K562 (cell line): ENCODE data around the gene CCDC174. TPM values are rescaled to one million over a fixed set of nuclear protein-coding genes. Genes with fewer than 3 reads are reported as not detected.

ENCODE experiments used
- ATAC-seq: fragments of 200-7000 bp; cut with Tn5 transposase; 3 replicates; pipeline ENCODE4 v1.9.1; 2020; ENCODE audit warnings: moderate library complexity
- BruUV-seq: library from RNA; stranded (reverse); fragments of 400-500 nt; replicated peaks from 2 replicates; lab custom pipeline; 2021; lab: Mats Ljungman, UMichigan
- CTCF ChIA-PET: fragments of 300-600 bp; formaldehyde crosslinking; extraction: SDS; loops from one replicate; lab custom pipeline; 2021; ENCODE audit warnings: low intra/inter-chr PET ratio; lab: Yijun Ruan, JAX
- POLR2A ChIA-PET: fragments of 300-600, 350-650 bp; sonication (Branson Sonifier 250); formaldehyde crosslinking; extraction: SDS; loops from one replicate; lab custom pipeline; 2021; ENCODE audit warnings: antibody characterized with exemption, inconsistent platforms; lab: Yijun Ruan, JAX
- DNase-seq, 4 experiments: peaks; one replicate each; pipeline versions ENCODE4 v3.0.0 to v3.0.0-alpha.2; 2011 to 2018; ENCODE audit warnings: low spot score in 3 of 4, mixed read lengths in 3 of 4; ENCODE audit errors: extremely low read depth in 1 of 4
- FAIRE-seq: peaks from 2 replicates; lab custom pipeline; 2011; peaks lifted over from hg19 to GRCh38; lab: Jason Lieb, UNC
- H2AFZ ChIP-seq: 2 replicates; pipeline ENCODE4 v1.6.0; 2011; ENCODE audit warnings: low read depth, low read length, control low read depth, inconsistent platforms
- H3K27ac ChIP-seq: fragments of 200-600 bp; 3 replicates; pipeline ENCODE4 v1.8.0; 2011; ENCODE audit warnings: low read depth, mild to moderate bottlenecking, control low read depth, inconsistent platforms, low read length, moderate library complexity, mixed read lengths; ENCODE audit errors: extremely low read depth
- H3K27me3 ChIP-seq, 2 experiments: fragments of 300-600 bp in 1 of 2; 2 replicates in 1 of 2; 3 replicates in 1 of 2; pipeline versions ENCODE4 v1.6.0 to v1.8.0; 2011; ENCODE audit warnings: inconsistent platforms in 2 of 2, low read length in 2 of 2, mild to moderate bottlenecking in 1 of 2, mixed read lengths in 1 of 2, moderate library complexity in 1 of 2; ENCODE audit not compliant: control insufficient read depth in 2 of 2, insufficient read depth in 2 of 2
- H3K36me3 ChIP-seq: fragments of 300-600 bp; 3 replicates; pipeline ENCODE4 v1.8.0; 2011; ENCODE audit warnings: mild to moderate bottlenecking, low read length, inconsistent platforms; ENCODE audit not compliant: control insufficient read depth, insufficient read depth
- H3K4me1 ChIP-seq, 2 experiments: fragments of 200-600 bp in 1 of 2; replicated peaks in 1 of 2; 2 replicates in 1 of 2; 3 replicates in 1 of 2; pipeline versions ENCODE4 v1.5.1 to v1.8.0; 2011; ENCODE audit warnings: inconsistent platforms in 2 of 2, low read length in 2 of 2, mild to moderate bottlenecking in 1 of 2, mixed read lengths in 1 of 2, moderate library complexity in 1 of 2; ENCODE audit not compliant: control insufficient read depth in 2 of 2, insufficient read depth in 2 of 2
- H3K4me2 ChIP-seq: 2 replicates; pipeline ENCODE4 v1.6.1; 2011; ENCODE audit warnings: low read length, control low read depth, inconsistent platforms, mixed read lengths; ENCODE audit not compliant: insufficient read depth
- H3K4me3 ChIP-seq: fragments of 200-600 bp; sonication (generic), shearing (Covaris generic); 2 replicates; pipeline ENCODE4 v1.5.1; 2016; ENCODE audit warnings: control low read depth, inconsistent platforms
- H3K79me2 ChIP-seq: fragments of 200-600 bp; 3 replicates; pipeline ENCODE4 v1.8.0; 2011; ENCODE audit warnings: low read length, inconsistent platforms; ENCODE audit not compliant: control insufficient read depth, insufficient read depth
- H3K9ac ChIP-seq, 2 experiments: 2 replicates each; pipeline versions ENCODE4 v1.6.0 to v1.6.1; 2011; ENCODE audit warnings: low read depth in 2 of 2, low read length in 2 of 2, control low read depth in 1 of 2, inconsistent platforms in 1 of 2, mild to moderate bottlenecking in 1 of 2, mixed read lengths in 1 of 2; ENCODE audit not compliant: insufficient read depth in 1 of 2
- H3K9me1 ChIP-seq: one replicate; pipeline ENCODE4 v1.6.0; 2011; ENCODE audit warnings: inconsistent platforms, mild to moderate bottlenecking, low read length, moderate library complexity; ENCODE audit not compliant: control insufficient read depth, insufficient read depth
- H3K9me3 ChIP-seq: replicated peaks from 2 replicates; pipeline ENCODE4 v1.5.1; 2011; ENCODE audit warnings: low read depth, low read length, inconsistent platforms; ENCODE audit not compliant: control insufficient read depth, insufficient read depth
- H4K20me1 ChIP-seq: replicated peaks from 2 replicates; pipeline ENCODE4 v1.6.1; 2011; ENCODE audit warnings: low read length, inconsistent platforms, mixed read lengths; ENCODE audit not compliant: control insufficient read depth, insufficient read depth
- FOXA3 ChIP-seq, 2 experiments: fragments of 450-650 bp in 1 of 2; sonication (generic) in 1 of 2; formaldehyde crosslinking; IDR thresholded peaks in 1 of 2; conservative IDR thresholded peaks in 1 of 2; 2 replicates each; pipeline versions ENCODE4 v1.4.0 to v1.8.0; 2020 to 2022; ENCODE audit warnings: mild to moderate bottlenecking in 2 of 2, missing genetic modification reagents in 1 of 2
- HMGN3 ChIP-seq: IDR thresholded peaks from 2 replicates; pipeline ENCODE4 v1.6.1; 2011; ENCODE audit warnings: borderline replicate concordance, low read depth, mild to moderate bottlenecking, mixed read lengths, low read length; ENCODE audit not compliant: insufficient read length; ENCODE audit errors: extremely low read depth
- NR3C1 ChIP-seq: sonication (generic); formaldehyde crosslinking; IDR thresholded peaks from 2 replicates; pipeline ENCODE4 v1.8.1; 2022; ENCODE audit warnings: missing genetic modification reagents
- POLR2B ChIP-seq: fragments of 450-650 bp; IDR thresholded peaks from 2 replicates; pipeline ENCODE4 v1.6.1; 2018; ENCODE audit warnings: low read depth; ENCODE audit not compliant: partially characterized antibody
- U2AF2 ChIP-seq: fragments of 200-400 bp; formaldehyde crosslinking; optimal IDR thresholded peaks from 2 replicates; pipeline ENCODE3; 2017; ENCODE audit warnings: low read depth, mild to moderate bottlenecking, low read length
- ZHX1 ChIP-seq: fragments of 150-350 bp; conservative IDR thresholded peaks from 2 replicates; pipeline ENCODE4 v1.6.1; 2014; ENCODE audit warnings: low read length
- ZKSCAN1 ChIP-seq: fragments of 150-350 bp; IDR thresholded peaks from 2 replicates; pipeline ENCODE4 v1.6.1; 2016; ENCODE audit warnings: low read depth, low read length
- ZNF140 ChIP-seq: fragments of 250-450 bp; sonication (Bioruptor Pico); IDR thresholded peaks from 2 replicates; pipeline ENCODE4 v1.8.0; 2021; ENCODE audit warnings: moderate library complexity, mild to moderate bottlenecking, inconsistent platforms
- ZNF143 ChIP-seq: sonication (generic); formaldehyde crosslinking; IDR thresholded peaks from 2 replicates; pipeline ENCODE4 v1.9.0; 2022; ENCODE audit warnings: mild to moderate bottlenecking, missing genetic modification reagents
- ZNF778 ChIP-seq: fragments of 450-650 bp; formaldehyde crosslinking; IDR thresholded peaks from 2 replicates; pipeline ENCODE4 v1.4.0; 2020; ENCODE audit warnings: mild to moderate bottlenecking, moderate library complexity
- ZZZ3 ChIP-seq: fragments of 450-650 bp; IDR thresholded peaks from 2 replicates; pipeline ENCODE4 v1.6.1; 2016; ENCODE audit warnings: antibody characterized with exemption, mild to moderate bottlenecking, moderate library complexity
- WGBS: fragments of 100-300 bp; shearing (Covaris generic); methylation state at CpG from one replicate; pipeline ENCODE4 v1.1.6; 2016; ENCODE audit warnings: low coverage, mixed read lengths; ENCODE audit not compliant: insufficient coverage; ENCODE audit errors: missing lambda C conversion rate; 5-methylcytosine and 5-hydroxymethylcytosine counted together
- in situ Hi-C: fragments of 300-500 bp; cut with MboI; formaldehyde crosslinking; loops from 4 replicates; pipeline ENCODE4 v1.15.0; 2018; ENCODE audit warnings: inconsistent platforms, mixed read lengths
- intact Hi-C: fragments of 100-400 bp; cut with micrococcal nuclease; formaldehyde crosslinking; loops from 2 replicates; pipeline ENCODE4 v1.14.2; 2022
- polyA plus RNA-seq, 8 experiments: library from polyadenylated mRNA; depleted of rRNA in 4 of 8; stranded (reverse) in 5 of 8; unstranded in 3 of 8; fragments of >200 nt; fragmentation: Nextera tagmentation in 2 of 8; fragmentation: Illumina TruSeq in 1 of 8; extraction: Ambion mirVana in 2 of 8; extraction: Trizol in 1 of 8; gene quantifications; 2 replicates each; pipeline versions ENCODE4 v1.2.1 to v1.2.3, GENCODE V29; 2011 to 2014; ENCODE audit warnings: inconsistent platforms in 1 of 8, missing spikeins in 1 of 8
- total RNA-seq, 7 experiments: library from RNA; depleted of rRNA in 6 of 7; stranded (reverse); fragments of >200 nt in 6 of 7; fragmentation: Illumina TruSeq in 2 of 7; extraction: Trizol in 2 of 7; gene quantifications; 2 replicates each; pipeline versions ENCODE4 v1.2.1 to v1.2.3, GENCODE V29; 2011 to 2021; ENCODE audit warnings: low replicate concordance in 1 of 7
- TF ChIP-seq, protein P1 (sequence below), 2 experiments: IDR thresholded peaks; 2 replicates each; pipeline ENCODE4 v1.6.1; 2011; ENCODE audit warnings: borderline replicate concordance in 1 of 2, control low read depth in 1 of 2, low read depth in 1 of 2, low read length in 1 of 2, mild to moderate bottlenecking in 1 of 2, mixed read lengths in 1 of 2, moderate library complexity in 1 of 2; ENCODE audit not compliant: insufficient read depth in 1 of 2, insufficient read length in 1 of 2, poor library complexity in 1 of 2, severe bottlenecking in 1 of 2; ENCODE audit errors: extremely low read depth in 1 of 2

The CCDC174 gene
- total and polyA plus RNA-seq, 9 of the 15 experiments (the other 6 are each of a cell fraction or from before 2014, with no cell fraction given), result 7.4 to 41.0 (median 28.5) TPM

- DNase-seq (no peak), FAIRE-seq (peak; percentile 15), ATAC-seq (no peak)
- intact Hi-C loops, result no loop called here
- in situ Hi-C loops, result no loop called here
- H3K9ac ChIP-seq, result no peak overlapping the region
- H3K4me2 ChIP-seq, result no peak overlapping the region
- H2AFZ ChIP-seq, result no peak overlapping the region
- TF ChIP-seq, protein P1, sequence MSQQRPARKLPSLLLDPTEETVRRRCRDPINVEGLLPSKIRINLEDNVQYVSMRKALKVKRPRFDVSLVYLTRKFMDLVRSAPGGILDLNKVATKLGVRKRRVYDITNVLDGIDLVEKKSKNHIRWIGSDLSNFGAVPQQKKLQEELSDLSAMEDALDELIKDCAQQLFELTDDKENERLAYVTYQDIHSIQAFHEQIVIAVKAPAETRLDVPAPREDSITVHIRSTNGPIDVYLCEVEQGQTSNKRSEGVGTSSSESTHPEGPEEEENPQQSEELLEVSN (IDR thresholded peaks at IDR 0.05; ENCODE audit: borderline replicate concordance in 1 of 2, extremely low read depth in 1 of 2, insufficient read depth in 1 of 2, insufficient read length in 1 of 2, low read depth in 1 of 2, low read length in 1 of 2, poor library complexity in 1 of 2, severe bottlenecking in 1 of 2), result no peak
- TF ChIP-seq HMGN3 (no peak), U2AF2 (no peak), ZNF778 (no peak), ZNF140 (CRISPR knock-in tag) (no peak), NR3C1 (CRISPR knock-in tag) (no peak), ZKSCAN1 (no peak), POLR2B (no peak), ZNF143 (CRISPR knock-in tag) (no peak), FOXA3 (CRISPR knock-in tag; conservative IDR thresholded peaks at IDR 0.05 in 1 of 2, IDR thresholded peaks at IDR 0.05 in 1 of 2) (no peak), ZHX1 (no peak), ZZZ3 (no peak)
- no peaks in the 10 kb centered on the region for H3K79me2 ChIP-seq
- ChIA-PET POLR2A (interaction anchor here (1.7 kb wide), 1 partner anchor 14 kb away, joined by 5 read pairs; no protein-coding TSS in a partner anchor), CTCF (no interaction called here)
- no peaks in the 10 kb centered on the region; the same call in 1 of the 2 replicates for H4K20me1 ChIP-seq
- H3K9me1 ChIP-seq, result no peaks in the 10 kb centered on the region
- H3K27me3 ChIP-seq, result peaks cover 25 to 59% of the 10 kb centered on the region in 2 experiments
- no peak overlapping the region for H3K4me3 ChIP-seq
- H3K36me3 ChIP-seq, result no peaks in the 10 kb centered on the region
- 0% methylated on average over 7 of the region's 7 CpGs for WGBS
- H3K9me3 ChIP-seq, result no peaks in the 10 kb centered on the region
- no peak overlapping the region for H3K27ac ChIP-seq
- H3K4me1 ChIP-seq, result 0 out of 5 replicates have a peak, but pooled peaks cover 0 to 3% of the 10 kb centered on the region in 2 experiments
- BruUV-seq, result no TSS peak
These were observed 31.1 kb upstream of the CCDC174 start for GRCh38 chr3:14620512-14620911.
